ENCODE measurements around the gene RAB11FIP4. TPM values are rescaled to one million over a fixed set of nuclear protein-coding genes. Genes with fewer than 3 reads are reported as not detected.

The RAB11FIP4 gene
- total RNA-seq, 1 donor: under 0.01 TPM

- DNase-seq (ENCODE audit: low read depth): no peak
- no peak overlapping the region for H3K4me3 ChIP-seq (ENCODE audit: low read depth, low read length)
- no peak for TF ChIP-seq CTCF (IDR thresholded peaks at IDR 0.05; ENCODE audit: insufficient read depth, low read depth, low read length)
Observed at GRCh38 chr17:31523862-31524730, 132.6 kb downstream of the RAB11FIP4 start.

GRCh38 chr17:31524926-31525800 lies 133.7 kb downstream of the RAB11FIP4 start:
- peak; percentile 90 for DNase-seq (ENCODE audit: low read depth)
- no peak overlapping the region for H3K4me3 ChIP-seq (ENCODE audit: low read depth, low read length)
- peak; percentile 93 for TF ChIP-seq CTCF (IDR thresholded peaks at IDR 0.05; ENCODE audit: insufficient read depth, low read depth, low read length)

- H3K4me3 ChIP-seq (ENCODE audit: low read depth, low read length): no peak overlapping the region
- TF ChIP-seq CTCF (IDR thresholded peaks at IDR 0.05; ENCODE audit: insufficient read depth, low read depth, low read length): peak; percentile 41
- no peak for DNase-seq (ENCODE audit: low read depth)
Observed at GRCh38 chr17:31525801-31526549, 134.5 kb downstream of the RAB11FIP4 start.

- TF ChIP-seq CTCF (IDR thresholded peaks at IDR 0.05; ENCODE audit: insufficient read depth, low read depth, low read length): no peak
- H3K4me3 ChIP-seq (ENCODE audit: low read depth, low read length): no peak overlapping the region
- no peak for DNase-seq (ENCODE audit: low read depth)
Observed at GRCh38 chr17:31527606-31528005, 136.1 kb downstream of the RAB11FIP4 start.

- H3K4me3 ChIP-seq (ENCODE audit: low read depth, low read length): no peak overlapping the region
- no peak for DNase-seq (ENCODE audit: low read depth)
- no peak for TF ChIP-seq CTCF (IDR thresholded peaks at IDR 0.05; ENCODE audit: insufficient read depth, low read depth, low read length)
Observed at GRCh38 chr17:31528291-31528874, 136.9 kb downstream of the RAB11FIP4 start.

- H3K4me3 ChIP-seq (ENCODE audit: low read depth, low read length): no peak overlapping the region
- no peak for TF ChIP-seq CTCF (IDR thresholded peaks at IDR 0.05; ENCODE audit: insufficient read depth, low read depth, low read length)
- DNase-seq (ENCODE audit: low read depth): no peak
Observed at GRCh38 chr17:31529841-31530251, 138.4 kb downstream of the RAB11FIP4 start.

Measured in fibroblast of villous mesenchyme (primary cell).